GM18526 (cell line): Measurements from ENCODE around the gene ZFYVE28.

ENCODE experiments used
- POLR2A ChIP-seq: IDR thresholded peaks from 3 replicates; pipeline ENCODE4 v1.6.1; 2011; ENCODE audit not compliant: insufficient read length; ENCODE audit errors: extremely low read depth

ZFYVE28 gene

DNA sequence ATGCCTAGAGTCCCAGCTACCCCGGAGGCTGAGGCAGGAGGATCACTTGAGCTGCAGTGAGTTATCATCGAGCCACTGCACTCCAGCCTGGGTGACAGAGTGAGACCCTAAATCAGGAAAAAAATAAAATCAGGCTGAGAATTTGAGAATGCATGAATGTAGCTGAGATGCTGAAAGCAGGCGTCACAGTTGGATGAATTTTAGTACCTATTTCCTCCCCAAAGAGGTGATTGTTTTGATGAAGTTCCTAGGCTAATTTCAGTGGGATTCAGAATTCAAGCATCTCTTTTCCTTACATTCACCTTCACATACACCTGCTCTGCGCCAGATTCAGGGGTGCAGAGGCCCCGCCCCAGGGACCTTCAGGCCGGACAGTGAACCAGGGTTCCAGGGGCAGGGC is 3.5 kb upstream of the ZFYVE28 start:
- no peak for TF ChIP-seq POLR2A

DNA sequence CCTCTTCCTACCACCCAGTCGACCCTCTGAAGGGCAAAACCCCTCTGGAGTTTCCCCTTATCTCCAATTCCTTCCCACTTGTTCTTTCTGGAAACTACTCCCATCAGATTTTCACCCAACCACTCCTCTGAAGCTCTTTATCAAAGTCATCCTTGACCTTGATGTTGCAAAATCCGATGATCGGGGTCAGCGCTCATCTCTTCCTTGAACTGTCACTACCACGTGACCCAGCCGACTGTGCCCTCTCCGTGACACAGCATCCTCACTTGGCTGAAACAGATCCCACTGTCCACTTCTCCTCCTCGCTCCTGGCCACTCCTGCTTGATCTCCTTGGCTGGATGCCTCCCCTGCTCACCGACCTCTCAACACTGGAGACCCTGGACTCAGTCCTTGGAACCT is 1.4 kb upstream of the ZFYVE28 start:
- no peak for TF ChIP-seq POLR2A

DNA sequence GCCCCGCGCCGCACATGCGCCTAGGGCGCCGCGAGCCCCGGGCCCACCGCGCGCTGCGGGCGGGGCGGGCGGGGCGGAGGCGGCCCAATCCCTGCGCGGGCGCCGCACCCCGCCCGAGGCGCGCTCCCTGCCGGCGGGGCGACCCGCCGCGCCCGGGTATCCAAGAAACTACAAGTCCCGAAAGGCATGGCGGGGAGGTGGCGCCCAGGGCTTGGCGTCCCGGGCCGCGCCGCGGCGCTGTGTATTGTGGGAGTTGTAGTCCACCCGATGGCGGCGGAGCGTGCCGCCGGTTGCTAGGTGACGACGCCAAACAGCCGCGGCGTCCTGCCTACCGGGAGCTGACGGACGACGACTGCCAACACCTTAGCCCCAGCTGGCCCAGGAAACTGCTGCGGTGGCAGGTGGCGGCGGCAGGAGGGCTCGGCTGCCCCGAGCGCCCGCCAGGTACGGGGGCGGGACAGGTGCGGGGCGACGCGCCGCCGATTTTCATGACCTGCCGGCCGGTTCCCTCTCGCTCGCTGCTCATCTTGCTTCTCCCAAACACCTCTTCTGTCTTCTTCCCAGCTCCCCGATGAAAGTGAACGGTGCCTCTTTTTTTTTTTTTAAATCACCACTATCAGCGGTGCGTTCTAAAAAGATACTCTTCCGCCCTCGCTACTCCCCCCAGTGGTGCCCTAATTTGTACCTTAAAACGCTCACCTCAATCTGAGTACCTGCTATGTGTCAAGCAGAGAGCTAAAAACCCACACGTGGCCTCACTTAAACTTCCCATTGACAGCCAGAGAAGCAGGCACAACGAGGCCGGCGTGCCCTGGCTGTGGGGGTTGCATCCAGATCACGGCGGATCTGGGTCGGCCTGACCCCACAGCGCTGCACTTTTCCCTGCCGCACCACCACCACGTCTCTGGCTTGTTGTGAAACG is 466 bp upstream of the ZFYVE28 start, which contains the start of gene CFAP99:
CFAP99 (plus strand) TSS at position 306 of the 922 bp plus-strand sequence.
- TF ChIP-seq POLR2A = no peak

DNA sequence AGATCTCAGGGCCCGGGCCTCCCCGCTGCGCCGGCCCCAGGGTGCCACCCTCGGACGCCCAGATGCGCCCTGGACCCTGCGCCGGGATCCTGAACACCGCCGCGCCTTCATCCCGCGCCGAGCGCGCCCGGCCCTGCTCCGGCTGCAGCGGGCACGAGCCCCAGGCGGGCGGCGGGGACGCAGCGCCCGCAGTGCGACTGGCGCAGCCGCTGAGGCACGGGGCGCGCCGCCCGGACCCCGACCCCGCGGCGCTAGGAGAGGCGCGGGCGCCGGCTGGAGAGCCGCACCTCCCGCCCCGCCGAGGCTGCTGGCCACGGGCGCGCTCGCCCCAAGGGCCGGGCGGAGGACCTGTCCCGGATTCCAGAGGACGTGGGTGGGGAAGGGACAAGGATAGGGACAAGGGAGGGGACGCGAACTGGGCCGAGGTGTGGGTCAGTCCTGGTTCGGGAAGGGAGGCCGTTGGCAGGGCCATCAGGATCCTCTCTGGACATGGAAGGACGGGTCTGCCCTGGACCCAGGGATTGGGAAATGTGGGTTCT is 1.1 kb downstream of the ZFYVE28 start:
- TF ChIP-seq POLR2A = no peak

DNA sequence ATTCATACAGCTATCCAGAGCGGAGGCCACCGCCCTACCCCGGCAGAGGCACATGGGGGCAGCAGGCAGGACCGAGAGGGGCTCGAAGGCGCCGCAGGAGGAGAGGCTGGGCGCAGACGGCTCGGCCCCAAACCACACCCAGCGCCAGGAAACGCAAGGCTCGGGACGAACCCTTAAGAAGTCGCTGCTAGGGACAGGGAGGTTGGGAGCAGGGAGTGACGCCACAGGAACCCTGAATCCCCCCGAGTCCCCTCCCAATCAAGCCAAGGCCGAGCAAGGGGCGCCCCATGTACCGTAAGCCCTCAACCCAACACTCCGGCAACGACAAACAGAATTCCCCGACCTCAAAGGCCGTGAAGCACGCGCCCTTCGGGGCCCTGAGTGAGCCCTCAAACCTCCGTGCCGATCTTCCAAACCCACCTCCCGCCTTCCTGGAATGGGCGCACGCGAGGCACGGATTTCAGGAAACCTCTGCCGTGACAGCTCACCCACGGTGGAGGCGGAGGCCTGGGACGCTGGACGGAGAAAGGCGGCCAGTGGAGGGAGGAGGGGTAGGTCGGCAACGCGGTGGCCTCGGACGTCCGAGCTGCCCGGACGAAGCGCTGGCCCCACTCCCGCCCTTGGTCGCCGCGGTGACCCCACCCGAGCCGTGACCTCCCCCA is 1.8 kb downstream of the ZFYVE28 start:
- TF ChIP-seq POLR2A = no peak

DNA sequence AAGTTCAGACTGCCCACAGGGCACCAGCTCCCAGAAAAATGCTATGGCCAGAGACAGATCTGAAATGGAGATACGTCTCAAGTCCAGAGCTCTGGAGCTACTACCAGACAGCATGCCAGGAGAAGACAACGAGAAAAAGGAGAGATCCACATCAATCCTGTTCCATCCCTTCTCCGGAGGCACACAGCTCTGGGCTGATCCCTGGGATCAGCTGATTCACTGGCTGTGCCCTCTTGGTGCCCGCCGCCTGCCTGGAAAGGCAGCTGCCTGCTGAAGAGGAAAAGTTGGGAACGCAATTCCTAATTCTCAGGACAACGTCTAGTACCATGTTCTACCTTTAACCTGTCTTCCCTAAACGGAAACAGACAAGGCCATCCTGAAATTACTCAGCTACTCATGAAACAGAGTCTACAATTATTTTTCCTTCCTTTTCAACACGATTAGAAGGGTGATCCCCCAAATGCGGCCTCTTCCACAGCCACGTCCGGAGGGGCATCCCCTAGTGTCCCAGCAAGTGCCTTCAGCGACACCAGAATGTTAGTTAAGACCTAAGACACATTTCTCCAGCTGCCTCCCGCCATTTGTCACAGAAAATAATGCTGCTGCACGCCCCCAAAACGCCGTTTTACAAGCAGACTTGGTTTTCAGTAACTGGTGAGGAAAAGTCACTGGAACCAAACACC is 2.4 kb downstream of the ZFYVE28 start:
- no peak for TF ChIP-seq POLR2A

DNA sequence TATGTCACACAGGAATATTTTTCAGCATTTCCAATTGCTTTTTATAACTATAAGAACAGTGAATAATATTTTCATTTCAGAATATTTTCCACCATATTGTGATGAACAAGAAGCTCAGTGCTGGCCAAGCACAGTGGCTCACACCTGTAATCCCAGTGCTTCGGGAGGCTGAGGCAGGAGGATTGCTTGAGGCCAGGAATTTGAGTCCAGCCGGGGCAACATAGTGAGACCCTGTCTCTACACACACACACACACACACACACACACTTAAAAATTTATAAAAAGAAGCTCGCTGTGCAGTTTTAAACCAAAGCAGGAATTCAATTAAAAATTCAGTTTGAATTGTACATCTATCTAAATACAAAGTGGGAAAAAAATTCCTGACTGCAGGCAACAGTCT is 3.2 kb downstream of the ZFYVE28 start:
- TF ChIP-seq POLR2A = no peak

DNA sequence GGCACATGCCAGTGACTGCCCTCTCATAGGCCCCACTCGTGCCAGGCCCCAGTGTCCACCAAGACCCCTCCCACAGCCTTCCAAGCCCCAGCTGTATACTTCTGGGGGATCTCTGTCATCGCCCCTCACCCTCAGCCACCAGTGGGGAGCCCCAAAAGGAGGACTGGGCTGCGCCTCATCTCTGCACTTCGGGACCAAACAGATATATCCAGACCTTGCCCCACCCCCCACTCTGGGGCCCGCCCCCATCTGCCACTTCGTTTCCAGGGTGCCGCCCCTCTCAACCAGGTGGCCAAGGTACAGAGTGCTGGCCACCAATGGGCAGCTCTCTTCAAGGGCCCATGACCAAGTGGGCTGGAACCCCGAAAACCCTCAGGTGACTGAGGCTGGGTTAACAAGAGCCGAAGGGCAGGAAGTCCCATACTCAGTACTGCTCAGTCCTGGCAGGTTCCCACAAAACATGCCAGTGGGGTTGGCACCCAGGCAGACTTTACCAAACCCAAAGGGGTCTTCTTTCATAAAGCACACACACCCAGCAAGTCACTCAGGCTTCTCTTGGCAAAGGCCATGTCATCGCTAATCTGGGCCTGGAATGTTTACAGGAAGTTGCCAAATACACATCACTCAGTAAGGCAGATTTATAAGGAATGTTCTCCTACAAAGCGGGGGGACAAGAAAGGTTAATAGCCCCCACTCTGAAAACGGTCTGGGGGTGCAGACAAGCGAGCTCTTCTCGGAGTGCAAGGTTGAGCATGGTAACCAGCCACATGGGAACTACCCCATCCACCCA is 4.4 kb downstream of the ZFYVE28 start:
- TF ChIP-seq POLR2A = no peak

DNA sequence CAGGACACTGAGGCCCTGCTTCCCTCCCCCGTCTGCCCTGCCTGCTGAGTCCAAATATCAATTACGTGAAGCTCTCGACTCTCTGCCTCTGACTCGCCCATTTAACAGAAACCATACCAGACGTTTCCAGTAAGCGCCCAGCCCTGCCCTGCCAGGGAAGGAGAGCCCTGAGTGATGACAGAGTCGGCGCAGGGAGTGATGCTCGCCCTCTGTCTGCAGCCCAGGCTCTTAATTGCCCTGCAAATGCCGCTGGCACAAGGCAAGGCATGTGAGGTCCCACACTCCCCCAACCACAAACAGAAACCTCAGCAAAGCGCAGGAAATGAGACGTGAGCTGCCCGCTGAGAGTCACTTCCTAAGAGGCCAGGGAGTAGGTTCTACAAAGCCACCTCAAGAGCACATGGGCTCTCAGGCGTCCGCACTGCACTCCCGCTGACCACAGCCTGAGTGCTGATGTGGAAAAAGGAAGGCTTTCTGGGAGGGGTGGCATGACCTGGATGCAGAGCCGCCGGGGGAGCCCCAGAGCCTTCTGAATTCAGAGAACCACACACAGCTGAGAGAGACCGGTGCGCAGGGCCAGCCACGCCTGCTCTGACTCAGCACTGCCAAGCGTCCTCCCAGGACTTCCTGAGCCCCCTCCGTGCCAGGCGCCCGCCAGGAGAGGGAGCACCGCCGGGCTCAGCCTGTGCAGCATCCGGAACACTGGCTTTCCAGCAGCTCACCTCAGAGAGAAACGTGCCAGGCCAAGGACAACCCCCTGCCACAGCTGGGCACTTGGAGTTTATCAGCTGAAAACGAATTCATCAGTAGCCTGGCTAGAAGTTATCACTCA is 5.3 kb downstream of the ZFYVE28 start:
- TF ChIP-seq POLR2A = peak; percentile 66

DNA sequence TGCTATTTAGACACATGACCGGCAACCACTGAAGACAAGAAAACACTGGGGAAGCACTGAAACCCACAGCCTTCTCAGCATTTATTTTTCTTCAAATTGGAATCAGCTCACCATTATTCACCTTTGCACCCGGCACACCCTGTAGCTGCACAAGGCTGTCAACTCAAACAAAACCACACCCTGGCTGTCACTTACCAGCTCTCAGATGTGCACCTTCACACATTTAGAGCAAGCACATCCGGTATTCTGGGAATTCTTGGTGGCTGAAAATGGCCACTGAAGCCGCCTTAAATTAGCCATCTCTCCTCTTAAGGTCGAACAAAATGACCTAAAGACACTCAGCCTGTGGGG is 5.9 kb downstream of the ZFYVE28 start:
- no peak for TF ChIP-seq POLR2A

DNA sequence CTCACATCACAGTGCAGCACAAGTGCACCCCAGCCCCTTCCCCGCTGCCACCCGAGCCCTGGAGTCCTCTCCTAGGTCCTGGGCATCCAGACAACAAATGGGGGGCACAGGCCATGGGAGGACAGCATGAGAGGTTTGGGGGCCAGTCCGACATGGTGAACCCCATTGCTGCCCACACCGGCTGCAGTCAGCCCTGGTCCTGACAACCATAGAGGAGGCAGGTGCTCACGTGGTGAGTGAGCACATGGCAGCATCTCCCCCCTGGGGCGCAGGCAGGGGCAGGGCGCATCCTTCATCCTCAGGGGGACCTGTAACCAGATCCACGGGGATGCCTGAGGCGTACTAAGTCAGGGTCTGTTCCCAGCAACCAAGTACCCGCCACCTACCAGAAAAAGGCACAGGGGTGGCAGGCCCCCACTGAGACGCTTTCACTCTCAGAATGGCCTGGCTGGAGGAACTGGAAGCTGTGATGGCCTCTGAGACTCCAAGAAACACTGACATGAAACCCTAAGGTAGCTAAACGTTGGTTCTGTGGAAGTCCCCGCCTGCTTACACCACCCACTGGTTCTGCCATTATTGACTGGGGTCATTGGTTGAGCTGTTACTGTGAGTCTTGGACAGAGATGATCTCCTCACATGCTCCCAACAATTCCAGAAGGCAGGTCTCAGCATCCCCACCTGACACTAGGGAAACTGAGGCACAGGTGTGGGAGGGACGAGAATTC is 6.5 kb downstream of the ZFYVE28 start:
- no peak for TF ChIP-seq POLR2A

DNA sequence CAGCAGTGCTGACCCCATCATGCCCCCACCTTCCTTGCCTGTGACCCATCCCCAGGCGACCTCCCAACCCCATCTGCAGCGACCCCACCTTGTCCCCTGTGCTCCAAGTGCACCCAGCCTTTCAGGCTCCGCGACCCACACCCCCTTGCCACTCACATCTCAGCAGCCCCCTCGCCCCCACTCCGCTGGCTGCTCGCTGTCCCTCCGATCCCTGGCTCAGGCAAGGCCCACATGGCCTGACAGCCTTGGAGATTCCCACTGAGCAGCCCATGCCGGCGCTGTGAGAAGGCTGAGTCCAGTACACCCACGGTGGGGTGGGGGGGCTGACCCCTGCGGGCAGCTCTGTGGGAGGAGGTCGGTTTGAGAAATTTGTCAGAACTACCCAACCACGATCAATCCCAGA is 9.1 kb downstream of the ZFYVE28 start:
- no peak for TF ChIP-seq POLR2A

DNA sequence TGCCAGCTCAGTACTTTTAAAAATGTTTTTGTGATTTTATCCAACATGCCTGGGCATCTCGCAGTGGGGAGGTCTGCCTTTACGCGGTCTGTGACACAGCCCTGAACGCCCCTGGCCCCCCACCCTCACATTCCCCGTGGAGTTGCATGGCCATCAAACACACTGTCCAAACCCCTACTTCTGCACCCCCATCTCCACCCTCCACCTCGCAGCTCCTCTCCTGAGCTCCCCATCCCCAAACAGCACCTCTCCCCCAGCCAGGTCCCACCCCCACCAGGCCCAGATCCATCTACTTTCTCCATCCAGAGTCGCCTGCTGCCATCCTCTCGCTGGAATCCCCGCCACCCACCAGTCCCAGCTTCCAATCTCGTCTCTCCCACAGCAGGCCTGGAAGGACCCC is 9.5 kb downstream of the ZFYVE28 start:
- no peak for TF ChIP-seq POLR2A
